ENCODE results near the gene BCAS3.

Gene BCAS3

GRCh38 chr17:61371179-61371578 is 693.5 kb downstream of the BCAS3 start:
- Histone ChIP-seq H3K4me3 (ENCODE audit: low read length) (no peak overlapping the region), H3K27me3 (ENCODE audit: insufficient read depth, low read length) (no peaks in the 10 kb centered on the region), H3K36me3 (ENCODE audit: insufficient read depth, low read length) (no peaks in the 10 kb centered on the region), H2AFZ (ENCODE audit: low read depth, low read length) (no peak overlapping the region), H3K4me1 (ENCODE audit: insufficient read depth, low read length) (peaks cover 14% of the 10 kb centered on the region), H3K9me3 (ENCODE audit: low read length) (no peaks in the 10 kb centered on the region)

- Histone ChIP-seq H3K36me3 (ENCODE audit: insufficient read depth, low read length) (no peaks in the 10 kb centered on the region), H2AFZ (ENCODE audit: low read depth, low read length) (no peak overlapping the region), H3K9me3 (ENCODE audit: low read length) (no peaks in the 10 kb centered on the region), H3K4me3 (ENCODE audit: low read length) (no peak overlapping the region), H3K4me1 (ENCODE audit: insufficient read depth, low read length) (peaks cover 14% of the 10 kb centered on the region), H3K27me3 (ENCODE audit: insufficient read depth, low read length) (no peaks in the 10 kb centered on the region)
These were observed 694.0 kb downstream of the BCAS3 start for GRCh38 chr17:61371606-61372005.

DNA sequence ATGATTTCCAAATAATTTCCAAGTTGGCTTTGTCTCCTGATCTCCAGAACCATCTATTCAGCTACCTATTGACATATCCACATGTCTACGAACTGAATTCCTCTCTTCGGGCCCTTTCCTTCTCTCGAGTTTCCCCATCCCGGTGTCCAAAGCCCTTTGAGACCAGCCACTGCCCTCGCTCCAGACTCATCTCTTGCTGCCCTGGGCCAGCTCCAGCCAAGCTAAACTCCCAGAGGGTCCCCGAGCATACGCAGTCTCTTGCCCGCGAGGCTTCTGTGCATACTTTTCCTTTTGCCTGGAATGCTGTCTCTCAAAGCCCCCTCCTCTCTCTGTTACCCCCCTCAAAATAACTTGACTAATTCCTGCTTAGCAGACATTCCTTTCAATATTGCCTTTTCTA is 694.8 kb downstream of the BCAS3 start:
- Histone ChIP-seq H3K4me1 (ENCODE audit: insufficient read depth, low read length) (peaks cover 14% of the 10 kb centered on the region), H3K27me3 (ENCODE audit: insufficient read depth, low read length) (no peaks in the 10 kb centered on the region), H3K9me3 (ENCODE audit: low read length) (no peaks in the 10 kb centered on the region)

DNA sequence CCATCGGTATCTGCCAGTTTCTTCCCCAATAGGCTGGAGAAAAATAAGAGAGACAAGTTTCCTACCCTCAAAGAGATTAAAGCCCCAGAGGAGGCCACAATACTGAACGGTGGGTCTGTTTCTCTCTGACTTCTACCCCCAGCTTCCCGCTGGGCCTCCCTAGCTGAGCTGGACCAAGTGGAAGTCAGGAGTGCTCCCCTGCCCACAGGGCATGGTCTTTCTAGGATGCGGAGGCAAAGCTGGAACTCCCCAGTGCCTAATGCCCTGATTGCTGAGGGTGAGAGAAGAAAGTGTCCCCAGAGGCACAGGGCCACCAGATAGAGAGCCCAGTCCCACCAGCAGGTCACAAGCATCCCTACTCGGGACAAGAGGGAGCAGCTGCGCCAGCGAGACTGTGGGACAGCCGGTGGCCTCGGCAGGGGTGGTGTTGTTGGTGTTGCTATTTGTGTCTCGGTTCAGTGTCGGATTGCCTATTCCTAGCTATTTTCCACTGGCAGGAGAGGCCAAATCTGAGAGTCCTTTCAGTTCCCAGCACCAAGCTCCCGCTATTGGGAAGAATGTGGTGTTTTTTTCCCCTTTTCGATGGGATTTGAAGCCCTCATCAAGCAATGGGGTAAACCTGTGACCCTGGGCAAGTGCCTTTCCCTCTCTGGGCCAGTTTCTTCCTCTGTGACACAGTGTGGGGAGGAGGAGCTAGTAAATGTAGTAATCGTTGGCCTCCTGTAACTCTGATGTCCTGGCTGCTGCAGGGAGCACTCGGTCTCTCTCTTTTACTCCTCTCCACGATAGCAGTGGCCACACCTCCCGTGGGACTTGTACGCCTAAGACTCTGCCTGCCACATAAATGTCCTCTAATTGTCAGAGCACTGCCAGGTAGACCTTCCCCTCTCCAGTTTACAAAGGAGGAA is 699.5 kb downstream of the BCAS3 start:
- Histone ChIP-seq H3K9me3 (ENCODE audit: low read length) (no peaks in the 10 kb centered on the region), H3K27me3 (ENCODE audit: insufficient read depth, low read length) (no peaks in the 10 kb centered on the region), H2AFZ (ENCODE audit: low read depth, low read length) (no peak overlapping the region), H3K4me1 (ENCODE audit: insufficient read depth, low read length) (no peaks in the 10 kb centered on the region), H3K4me3 (ENCODE audit: low read length) (no peak overlapping the region), H3K36me3 (ENCODE audit: insufficient read depth, low read length) (no peaks in the 10 kb centered on the region)

More for the DNA sequence above, 694.8 kb downstream of the BCAS3 start:
- Histone ChIP-seq H2AFZ (ENCODE audit: low read depth, low read length) (no peak overlapping the region), H3K36me3 (ENCODE audit: insufficient read depth, low read length) (no peaks in the 10 kb centered on the region), H3K4me3 (ENCODE audit: low read length) (no peak overlapping the region)

- no peaks in the 10 kb centered on the region for H3K27me3 ChIP-seq (ENCODE audit: insufficient read depth, low read length)
- no peak overlapping the region for H2AFZ ChIP-seq (ENCODE audit: low read depth, low read length)
- H3K36me3 ChIP-seq (ENCODE audit: insufficient read depth, low read length) = no peaks in the 10 kb centered on the region
- no peaks in the 10 kb centered on the region for H3K9me3 ChIP-seq (ENCODE audit: low read length)
- H3K4me1 ChIP-seq (ENCODE audit: insufficient read depth, low read length) = no peaks in the 10 kb centered on the region
- H3K4me3 ChIP-seq (ENCODE audit: low read length) = no peak overlapping the region
These were observed 701.2 kb downstream of the BCAS3 start for GRCh38 chr17:61378658-61379456.

- Histone ChIP-seq H3K4me1 (ENCODE audit: insufficient read depth, low read length) (no peaks in the 10 kb centered on the region), H2AFZ (ENCODE audit: low read depth, low read length) (no peak overlapping the region), H3K36me3 (ENCODE audit: insufficient read depth, low read length) (no peaks in the 10 kb centered on the region), H3K9me3 (ENCODE audit: low read length) (no peaks in the 10 kb centered on the region), H3K27me3 (ENCODE audit: insufficient read depth, low read length) (no peaks in the 10 kb centered on the region), H3K4me3 (ENCODE audit: low read length) (no peak overlapping the region)
These were observed 702.0 kb downstream of the BCAS3 start for GRCh38 chr17:61379457-61380216.

DNA sequence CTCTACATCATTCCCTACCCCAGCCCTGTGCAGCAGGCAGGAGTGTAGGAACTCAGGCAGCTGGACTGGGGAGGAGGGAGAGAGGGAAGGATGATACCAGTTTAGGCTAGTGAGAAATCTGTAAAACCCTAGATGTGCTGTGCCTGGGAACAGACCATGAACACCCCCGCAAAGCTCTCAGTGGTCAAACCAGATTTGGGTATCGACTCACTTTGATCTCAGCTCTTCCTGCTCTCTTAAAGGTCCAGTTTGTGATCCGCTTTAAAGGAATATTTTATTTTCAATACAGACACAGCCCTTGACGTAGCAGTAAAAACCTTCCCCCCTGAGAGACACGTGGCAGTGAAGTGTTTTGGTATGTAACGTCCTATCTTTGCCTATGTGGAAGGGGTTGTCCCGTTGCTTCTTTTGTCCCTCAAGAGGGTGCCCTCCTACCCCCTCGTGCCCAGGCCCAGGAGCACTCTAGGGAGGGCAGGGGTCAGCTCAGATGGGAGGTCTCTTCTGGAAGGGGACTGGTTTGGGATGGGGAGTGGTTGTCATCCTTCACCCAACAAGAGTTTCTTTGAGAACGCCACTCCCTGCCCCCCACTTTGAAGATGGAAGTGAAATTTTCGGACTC is 702.7 kb downstream of the BCAS3 start:
- Histone ChIP-seq H2AFZ (ENCODE audit: low read depth, low read length) (no peak overlapping the region), H3K4me1 (ENCODE audit: insufficient read depth, low read length) (no peaks in the 10 kb centered on the region), H3K4me3 (ENCODE audit: low read length) (no peak overlapping the region), H3K27me3 (ENCODE audit: insufficient read depth, low read length) (no peaks in the 10 kb centered on the region), H3K9me3 (ENCODE audit: low read length) (no peaks in the 10 kb centered on the region), H3K36me3 (ENCODE audit: insufficient read depth, low read length) (no peaks in the 10 kb centered on the region)

DNA sequence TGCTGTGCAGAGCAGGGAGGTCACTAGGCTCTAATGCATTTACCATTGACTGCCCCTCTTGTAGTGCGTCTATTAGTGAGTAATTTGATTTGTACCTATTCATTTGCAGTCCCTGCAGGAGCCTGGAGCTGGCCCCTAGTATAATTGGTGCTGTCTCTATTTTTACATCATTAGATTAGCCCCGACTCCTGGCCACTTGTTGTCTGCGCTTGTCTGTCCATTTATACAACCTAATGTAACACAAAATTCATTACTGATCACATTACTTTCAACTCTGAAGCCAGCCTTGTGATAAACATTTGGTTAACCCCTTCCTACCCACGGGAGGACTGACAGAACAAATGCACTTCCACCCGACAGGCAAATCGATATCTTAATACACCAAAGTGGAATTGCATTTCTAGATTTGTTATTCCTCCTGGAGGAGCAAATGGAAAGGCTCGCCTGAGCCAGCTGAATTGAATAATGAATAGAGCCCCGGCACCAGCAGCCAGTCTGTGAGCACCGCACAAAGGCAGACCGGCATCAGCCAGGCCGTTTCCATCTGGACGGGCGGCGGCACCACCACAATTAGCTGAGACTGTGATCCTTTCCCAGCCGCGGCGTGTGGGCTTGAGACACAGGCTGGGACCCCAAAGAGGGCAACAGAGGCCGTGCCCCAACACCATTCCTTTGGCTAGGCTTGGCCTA is 703.3 kb downstream of the BCAS3 start:
- no peaks in the 10 kb centered on the region for H3K4me1 ChIP-seq (ENCODE audit: insufficient read depth, low read length)
- no peak overlapping the region for H3K4me3 ChIP-seq (ENCODE audit: low read length)
- no peaks in the 10 kb centered on the region for H3K36me3 ChIP-seq (ENCODE audit: insufficient read depth, low read length)
- H2AFZ ChIP-seq (ENCODE audit: low read depth, low read length) = no peak overlapping the region
- H3K9me3 ChIP-seq (ENCODE audit: low read length) = no peaks in the 10 kb centered on the region
- H3K27me3 ChIP-seq (ENCODE audit: insufficient read depth, low read length) = no peaks in the 10 kb centered on the region

- Histone ChIP-seq H2AFZ (ENCODE audit: low read depth, low read length) (no peak overlapping the region), H3K36me3 (ENCODE audit: insufficient read depth, low read length) (no peaks in the 10 kb centered on the region), H3K27me3 (ENCODE audit: insufficient read depth, low read length) (no peaks in the 10 kb centered on the region), H3K9me3 (ENCODE audit: low read length) (no peaks in the 10 kb centered on the region), H3K4me3 (ENCODE audit: low read length) (no peak overlapping the region), H3K4me1 (ENCODE audit: insufficient read depth, low read length) (no peaks in the 10 kb centered on the region)
These were observed 703.9 kb downstream of the BCAS3 start for GRCh38 chr17:61381537-61381936.

- H3K36me3 ChIP-seq (ENCODE audit: insufficient read depth, low read length) = no peaks in the 10 kb centered on the region
- no peak overlapping the region for H2AFZ ChIP-seq (ENCODE audit: low read depth, low read length)
- H3K9me3 ChIP-seq (ENCODE audit: low read length) = no peaks in the 10 kb centered on the region
- no peaks in the 10 kb centered on the region for H3K27me3 ChIP-seq (ENCODE audit: insufficient read depth, low read length)
- H3K4me1 ChIP-seq (ENCODE audit: insufficient read depth, low read length) = no peaks in the 10 kb centered on the region
- H3K4me3 ChIP-seq (ENCODE audit: low read length) = no peak overlapping the region
These were observed 705.4 kb downstream of the BCAS3 start for GRCh38 chr17:61382796-61383688.

DNA sequence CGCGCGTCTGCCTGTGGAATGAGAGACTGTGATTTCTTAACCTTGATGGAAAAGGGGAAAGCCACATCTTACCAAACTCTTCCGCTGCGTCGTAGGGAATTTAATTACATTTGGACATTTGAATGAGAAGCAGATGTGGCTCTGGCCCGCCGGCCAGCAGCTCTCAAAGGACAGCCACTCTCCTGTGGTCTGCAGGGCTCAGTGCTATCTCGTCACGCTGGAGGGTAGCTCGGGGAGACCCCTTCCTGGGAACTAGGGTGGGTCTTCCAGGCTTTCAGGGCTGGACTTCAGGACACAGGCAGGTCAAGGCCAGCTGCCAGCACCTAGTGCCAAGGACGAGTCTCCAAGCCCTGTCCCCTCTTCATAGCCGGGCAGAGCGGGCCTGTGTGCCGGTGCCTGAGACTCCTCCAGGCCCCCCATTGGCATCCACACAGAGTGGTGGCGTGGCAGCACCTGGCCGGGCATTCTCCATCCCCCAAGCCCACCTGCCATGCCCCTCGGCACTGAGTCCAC is 706.1 kb downstream of the BCAS3 start:
- H3K36me3 ChIP-seq (ENCODE audit: insufficient read depth, low read length) = no peaks in the 10 kb centered on the region
- H3K27me3 ChIP-seq (ENCODE audit: insufficient read depth, low read length) = no peaks in the 10 kb centered on the region
- H3K4me3 ChIP-seq (ENCODE audit: low read length) = no peak overlapping the region
- H2AFZ ChIP-seq (ENCODE audit: low read depth, low read length) = no peak overlapping the region
- no peaks in the 10 kb centered on the region for H3K9me3 ChIP-seq (ENCODE audit: low read length)
- no peaks in the 10 kb centered on the region for H3K4me1 ChIP-seq (ENCODE audit: insufficient read depth, low read length)

All from neuron (in vitro differentiated cells).